ENCODE results near the gene ATP2A2. TPM values are rescaled to one million over a fixed set of nuclear protein-coding genes. Genes with fewer than 3 reads are reported as not detected.
A peak's percentile ranks its signal among the peaks of the same experiment; 100 is the strongest.
"Not testable (repeated sequence)": the region's sequence is repeated elsewhere in the genome, so short reads cannot be mapped to it uniquely, and the experiment has no call there.

Gene ATP2A2
- total RNA-seq, 1 donor from 2014 or later: 94.4 TPM

GRCh38 chr12:110367181-110367864, 86.3 kb downstream of the ATP2A2 start:
- DNase-seq (ENCODE audit: low spot score): no peak

GRCh38 chr12:110369992-110370391, 88.9 kb downstream of the ATP2A2 start:
- no peak for DNase-seq (ENCODE audit: low spot score)

DNA sequence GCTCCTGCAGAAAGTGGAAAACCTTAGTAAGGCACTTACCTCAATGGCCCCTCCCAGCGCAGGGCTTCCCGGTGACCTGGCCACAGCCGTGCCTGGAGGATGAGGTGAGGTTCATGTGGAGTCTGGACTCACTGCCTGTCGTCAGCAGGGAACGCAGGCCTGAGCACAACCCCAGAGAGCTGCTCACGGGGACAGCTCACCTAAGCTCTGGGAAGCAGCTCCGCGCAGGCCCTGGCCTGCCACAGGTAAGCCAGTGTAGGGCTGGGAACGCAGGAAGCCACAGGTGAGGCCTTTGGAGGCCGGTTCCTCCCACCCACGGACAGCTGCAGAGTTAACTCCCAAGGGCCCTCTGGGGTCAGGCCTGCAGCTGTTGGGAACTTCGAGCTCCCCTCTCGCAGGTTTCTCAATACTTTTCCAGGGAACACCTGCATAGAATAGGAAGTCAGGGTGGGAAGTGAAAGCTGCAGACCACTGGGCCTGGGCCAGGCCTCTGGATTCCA, 89.7 kb downstream of the ATP2A2 start:
- DNase-seq (ENCODE audit: low spot score): no peak

DNA sequence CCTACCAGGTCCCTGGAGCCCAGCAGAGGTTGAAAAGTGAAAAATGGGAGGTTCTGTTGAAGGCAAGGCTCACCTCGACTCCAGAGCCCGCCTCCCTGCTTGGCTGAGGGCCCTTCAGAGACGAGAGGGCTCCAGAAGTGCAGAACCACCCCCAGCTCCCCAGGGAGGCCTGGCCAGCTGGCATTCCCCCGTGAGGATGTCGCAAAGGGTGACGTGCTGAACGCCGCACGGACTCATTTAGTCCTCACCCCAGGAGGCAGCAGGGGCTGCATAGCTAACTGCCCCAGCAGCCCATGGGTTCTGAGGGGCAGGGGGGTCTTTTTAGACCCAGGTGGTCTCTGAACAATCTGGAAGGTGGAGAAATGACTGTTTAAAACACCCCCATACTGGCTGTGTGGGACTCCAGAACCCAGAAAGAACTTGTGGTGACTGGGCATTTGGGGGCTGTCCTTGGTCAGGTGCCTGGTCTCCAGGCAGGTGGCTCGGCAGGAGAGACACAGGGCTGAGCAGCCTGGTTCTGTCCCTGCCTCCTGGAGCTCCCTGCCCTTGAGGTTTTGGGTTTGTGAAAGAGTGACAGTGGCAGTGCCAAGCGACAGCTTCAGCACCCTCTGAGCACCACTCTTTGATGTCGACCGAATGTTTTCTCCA, 90.5 kb downstream of the ATP2A2 start:
- no peak for DNase-seq (ENCODE audit: low spot score)

- no peak for DNase-seq (ENCODE audit: low spot score)
Observed at GRCh38 chr12:110372056-110372425, 91.0 kb downstream of the ATP2A2 start.

DNA sequence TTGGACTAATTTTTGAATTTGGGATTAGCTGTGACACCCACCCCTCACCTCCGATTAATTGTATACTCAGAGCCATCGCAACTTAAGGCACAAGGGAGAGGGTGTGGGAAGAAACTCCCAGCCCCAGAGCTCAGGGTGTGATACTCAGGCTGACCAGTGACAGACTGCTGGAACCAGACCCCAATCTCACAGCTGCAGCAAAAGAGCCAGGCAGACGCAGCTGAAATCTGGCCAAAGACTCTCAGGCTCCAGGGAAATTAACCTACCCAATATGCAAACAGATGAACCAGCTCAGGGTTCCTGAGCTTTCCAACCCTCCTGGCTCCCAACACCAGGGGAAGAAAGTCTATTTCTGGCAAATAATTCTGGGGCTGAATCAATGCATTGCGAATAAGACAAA, 92.0 kb downstream of the ATP2A2 start:
- DNase-seq (ENCODE audit: low spot score): no peak

DNA sequence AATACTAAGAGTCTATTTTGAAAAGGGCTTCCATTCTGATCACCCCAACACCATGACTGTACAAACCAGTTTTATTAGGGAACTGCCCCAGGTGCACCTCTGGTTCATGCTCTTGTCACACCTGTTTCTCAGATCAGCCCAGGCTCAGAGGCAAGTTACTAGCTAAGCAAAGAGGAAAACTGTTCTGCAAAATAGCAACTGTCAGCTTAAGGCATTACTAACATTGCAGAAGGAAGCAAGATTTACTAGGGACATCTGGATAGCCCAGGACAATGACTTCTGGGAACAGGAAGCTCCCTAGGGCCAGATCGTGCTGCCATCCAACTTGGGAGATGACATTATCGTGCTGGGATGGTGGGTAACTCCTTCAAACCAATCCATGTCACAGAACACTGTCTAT, 92.4 kb downstream of the ATP2A2 start:
- DNase-seq (ENCODE audit: low spot score): peak; percentile 53

- DNase-seq (ENCODE audit: low spot score): no peak
Observed at GRCh38 chr12:110373962-110374611, 93.0 kb downstream of the ATP2A2 start.

DNA sequence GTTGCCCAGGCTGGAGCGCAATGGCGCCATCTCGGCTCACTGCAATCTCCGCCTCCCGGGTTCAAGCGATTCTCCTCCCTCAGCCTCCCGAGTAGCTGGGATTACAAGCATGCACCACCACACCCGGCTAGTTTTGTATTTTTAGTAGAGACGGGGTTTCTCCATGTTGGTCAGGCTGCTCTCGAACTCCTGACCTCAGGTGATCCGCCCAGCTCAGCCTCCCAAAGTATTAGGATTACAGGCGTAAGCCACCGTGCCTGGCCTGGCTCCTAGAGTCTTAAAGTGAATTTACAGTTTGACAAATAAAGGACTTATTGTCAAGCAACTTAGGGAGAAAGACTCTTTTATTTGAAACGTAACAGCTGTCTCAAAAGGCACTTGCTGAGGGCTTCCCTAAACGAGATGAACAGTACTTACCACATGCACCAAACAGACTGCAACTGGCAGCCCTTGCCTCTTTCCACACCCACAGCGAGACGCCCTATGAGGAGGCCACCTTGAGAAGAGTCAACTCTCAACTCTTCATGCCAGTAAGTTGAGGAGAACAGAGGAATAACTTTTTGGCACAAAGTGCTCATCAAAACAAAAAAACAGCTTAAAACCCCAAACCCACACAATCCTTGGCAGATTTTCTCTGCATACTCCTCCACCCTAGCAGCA, 97.2 kb downstream of the ATP2A2 start:
- DNase-seq (ENCODE audit: low spot score): not testable (repeated sequence)

- DNase-seq (ENCODE audit: low spot score): no peak
Observed at GRCh38 chr12:110379197-110379596, 98.2 kb downstream of the ATP2A2 start.

GRCh38 chr12:110379631-110380030, 98.6 kb downstream of the ATP2A2 start:
- DNase-seq (ENCODE audit: low spot score): no peak

DNA sequence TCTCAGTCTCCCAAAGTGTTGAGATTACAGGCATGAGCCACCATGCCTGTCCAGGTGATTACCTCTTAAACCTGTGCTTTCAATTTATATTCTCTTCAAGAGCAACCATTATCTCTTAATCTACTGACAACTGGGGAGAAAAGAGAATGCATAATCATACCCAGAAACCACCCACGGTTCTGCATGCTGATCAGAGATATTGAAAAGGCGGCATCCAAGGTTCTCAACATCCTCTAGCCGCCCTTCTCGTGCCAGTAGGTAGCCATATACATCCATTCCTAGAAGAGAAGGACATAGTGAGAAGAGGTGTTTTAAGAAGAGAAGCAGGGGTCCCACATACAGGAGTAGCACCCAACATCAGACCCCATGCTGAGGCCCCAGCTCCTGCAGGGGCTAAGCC, 101.6 kb downstream of the ATP2A2 start:
- DNase-seq (ENCODE audit: low spot score): no peak

Other genes with a start within 250 kb of the ATP2A2 start
- gene C12orf76, start 232.7 kb upstream of the ATP2A2 start, total RNA-seq (ENCODE audit: insufficient read depth, low replicate concordance): 28.6 TPM
- 34.9 TPM for gene IFT81, start 156.9 kb upstream of the ATP2A2 start, total RNA-seq (ENCODE audit: insufficient read depth, low replicate concordance)
- 19.7 TPM for gene ANAPC7, start 122.5 kb downstream of the ATP2A2 start, total RNA-seq (ENCODE audit: insufficient read depth, low replicate concordance)
- gene ARPC3, start 169.1 kb downstream of the ATP2A2 start, total RNA-seq (ENCODE audit: insufficient read depth, low replicate concordance): 231 TPM
- 16.6 TPM for gene GPN3, start 187.0 kb downstream of the ATP2A2 start, total RNA-seq (ENCODE audit: insufficient read depth, low replicate concordance)
- gene FAM216A, start 187.6 kb downstream of the ATP2A2 start, total RNA-seq (ENCODE audit: insufficient read depth, low replicate concordance): 19.5 TPM
- gene VPS29, start 220.9 kb downstream of the ATP2A2 start, total RNA-seq (ENCODE audit: insufficient read depth, low replicate concordance): 64.3 TPM
- 0.96 TPM for gene RAD9B, start 221.1 kb downstream of the ATP2A2 start, total RNA-seq (ENCODE audit: insufficient read depth, low replicate concordance)

Data from umbilical cord (tissue), 2 donors.